Neural cell (in vitro differentiated cells): ENCODE data around the gene POLL. TPM values are rescaled to one million over a fixed set of nuclear protein-coding genes. Genes with fewer than 3 reads are reported as not detected.

Experiments
- H2AFZ ChIP-seq: fragments of 200-600, 300-800 bp; sonication (generic), shearing (Covaris generic); 2 replicates; pipeline ENCODE4 v1.6.0; 2014; ENCODE audit warnings: low read depth, mild to moderate bottlenecking, antibody characterized with exemption, low read length, moderate library complexity
- H3F3A ChIP-seq: fragments of 200-600 bp; shearing (Covaris generic); 2 replicates; pipeline ENCODE4 v1.6.1; 2016; ENCODE audit warnings: mild to moderate bottlenecking, moderate library complexity, mixed read lengths, antibody characterized with exemption, low read length; ENCODE audit not compliant: insufficient read depth, poor library complexity, severe bottlenecking
- H3K27ac ChIP-seq: fragments of 200-600, 300-800 bp; sonication (generic), shearing (Covaris generic); 2 replicates; pipeline ENCODE4 v1.5.1; 2014; ENCODE audit warnings: mild to moderate bottlenecking, low read length, moderate library complexity
- H3K27me3 ChIP-seq: fragments of 300-800, 200-600 bp; sonication (generic), shearing (Covaris generic); 2 replicates; pipeline ENCODE4 v1.6.0; 2014; ENCODE audit warnings: mild to moderate bottlenecking, low read depth, low read length, moderate library complexity; ENCODE audit not compliant: insufficient read depth
- H3K36me3 ChIP-seq: fragments of 300-800, 200-600 bp; sonication (generic), shearing (Covaris generic); 2 replicates; pipeline ENCODE4 v1.5.1; 2014; ENCODE audit warnings: mild to moderate bottlenecking, antibody characterized with exemption, low read length, moderate library complexity; ENCODE audit not compliant: insufficient read depth
- H3K4me2 ChIP-seq: fragments of 300-800, 200-600 bp; sonication (generic), shearing (Covaris generic); 2 replicates; pipeline ENCODE4 v1.6.0; 2014; ENCODE audit warnings: mild to moderate bottlenecking, low read length
- H3K4me3 ChIP-seq: fragments of 300-800, 200-600 bp; sonication (generic), shearing (Covaris generic); 2 replicates; pipeline ENCODE4 v1.5.1; 2014; ENCODE audit warnings: mild to moderate bottlenecking, low read length, moderate library complexity
- H3K79me2 ChIP-seq: fragments of 200-600 bp; shearing (Covaris generic); replicated peaks from 2 replicates; pipeline ENCODE4 v1.6.0; 2014; ENCODE audit warnings: mild to moderate bottlenecking, low read length, moderate library complexity; ENCODE audit not compliant: insufficient read depth
- H3K9ac ChIP-seq: fragments of 300-800, 200-600 bp; sonication (generic), shearing (Covaris generic); 2 replicates; pipeline ENCODE4 v1.6.1; 2016; ENCODE audit warnings: mild to moderate bottlenecking, low read length, mixed read lengths
- H3K9me2 ChIP-seq: fragments of 200-600 bp; shearing (Covaris generic); 2 replicates; pipeline ENCODE4 v1.6.1; 2016; ENCODE audit warnings: mild to moderate bottlenecking, low read length, mixed read lengths; ENCODE audit not compliant: insufficient read depth
- H3K9me3 ChIP-seq: fragments of 200-600, 300-800 bp; sonication (generic), shearing (Covaris generic); 2 replicates; pipeline ENCODE4 v1.6.1; 2016; ENCODE audit warnings: mild to moderate bottlenecking, mixed run types, low read length, moderate library complexity, mixed read lengths
- H4K20me1 ChIP-seq: fragments of 200-600 bp; shearing (Covaris generic); 2 replicates; pipeline ENCODE4 v1.6.1; 2016; ENCODE audit warnings: mild to moderate bottlenecking, mixed run types; ENCODE audit not compliant: insufficient read depth
- CTCF ChIP-seq: fragments of 450-650 bp; IDR thresholded peaks from 2 replicates; pipeline ENCODE4 v1.5.1; 2014; ENCODE audit warnings: antibody characterized with exemption, mild to moderate bottlenecking, moderate library complexity; ENCODE audit not compliant: poor library complexity, severe bottlenecking
- EP300 ChIP-seq: fragments of 450-650 bp; conservative IDR thresholded peaks from 2 replicates; pipeline ENCODE4 v1.6.1; 2014; ENCODE audit warnings: antibody characterized with exemption, mild to moderate bottlenecking, moderate library complexity; ENCODE audit not compliant: poor library complexity, severe bottlenecking
- EZH2 ChIP-seq: fragments of 200-600, 300-800 bp; shearing (Covaris generic), sonication (generic); IDR thresholded peaks from 2 replicates; pipeline ENCODE4 v1.6.1; 2014; ENCODE audit warnings: antibody characterized with exemption, low read length, borderline replicate concordance, mild to moderate bottlenecking; ENCODE audit not compliant: insufficient read depth, poor library complexity, severe bottlenecking
- MXI1 ChIP-seq: fragments of 450-650 bp; conservative IDR thresholded peaks from 2 replicates; pipeline ENCODE4 v1.6.1; 2014; ENCODE audit warnings: antibody characterized with exemption, mild to moderate bottlenecking; ENCODE audit not compliant: poor library complexity, severe bottlenecking
- POLR2AphosphoS5 ChIP-seq: IDR thresholded peaks from 2 replicates; pipeline ENCODE4 v1.6.1; 2012
- RAD21 ChIP-seq: fragments of 450-650 bp; conservative IDR thresholded peaks from 2 replicates; pipeline ENCODE4 v1.6.1; 2014; ENCODE audit warnings: antibody characterized with exemption, mild to moderate bottlenecking, moderate library complexity
- SMC3 ChIP-seq: fragments of 450-650 bp; conservative IDR thresholded peaks from 2 replicates; pipeline ENCODE4 v1.6.1; 2014; ENCODE audit warnings: antibody characterized with exemption, mild to moderate bottlenecking, moderate library complexity; ENCODE audit not compliant: poor library complexity
- TAF1 ChIP-seq: IDR thresholded peaks from 2 replicates; pipeline ENCODE4 v1.6.1; 2012; ENCODE audit warnings: low read depth
- polyA plus RNA-seq: library from polyadenylated mRNA; depleted of rRNA; stranded (reverse); fragments of >200 nt; gene quantifications from 2 replicates; pipeline ENCODE4 v1.2.3, GENCODE V29; 2014
- TF ChIP-seq, protein P1 (sequence below): IDR thresholded peaks from 2 replicates; pipeline ENCODE4 v1.6.1; 2012; ENCODE audit warnings: borderline replicate concordance

POLL gene
- polyA plus RNA-seq, 1 donor from 2014 or later = 23.0 TPM

DNA sequence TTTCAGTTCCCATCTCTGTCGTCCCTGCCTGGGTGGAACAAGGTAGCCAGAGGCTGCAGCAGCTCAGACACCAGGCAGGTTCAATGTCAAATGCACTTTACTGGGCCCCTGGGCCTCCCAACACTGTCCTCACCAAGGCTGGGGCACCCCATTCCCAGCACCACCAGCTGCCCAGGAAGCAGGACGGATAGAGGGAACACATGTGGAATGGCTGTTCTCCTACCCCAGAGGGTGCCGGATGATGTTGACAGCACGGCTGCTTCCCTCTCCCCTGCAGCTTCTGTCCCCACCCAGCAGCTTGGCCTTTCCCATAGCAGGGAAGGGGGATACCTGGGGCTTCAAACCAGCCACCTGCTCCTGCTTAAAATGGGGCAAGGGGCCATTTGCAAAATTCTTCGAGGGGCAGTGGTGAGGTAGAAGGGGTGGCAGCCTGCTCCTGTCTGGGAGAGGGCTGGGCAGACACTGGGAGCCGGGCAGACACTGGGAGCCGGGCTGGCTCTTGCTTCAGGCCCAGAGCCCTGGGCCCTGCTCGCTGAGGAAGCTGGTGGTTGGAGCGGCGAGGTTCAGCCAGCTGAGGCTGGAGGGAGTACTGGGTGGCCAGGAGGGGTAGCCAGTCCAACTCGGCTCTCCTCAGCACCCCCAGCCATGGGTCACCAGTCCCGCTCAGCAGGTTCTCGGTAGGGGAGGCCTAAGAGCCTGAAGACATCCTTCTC is 9.1 kb downstream of the POLL start:
- Histone ChIP-seq H3K36me3 (no peaks in the 10 kb centered on the region), H3K27ac (no peak overlapping the region), H3K9me3 (no peaks in the 10 kb centered on the region), H4K20me1 (no peaks in the 10 kb centered on the region), H3K4me3 (no peak overlapping the region), H3K27me3 (no peaks in the 10 kb centered on the region), H2AFZ (no peak overlapping the region), H3K9me2 (no peaks in the 10 kb centered on the region), H3K9ac (no peak overlapping the region), H3K79me2 (no peaks in the 10 kb centered on the region), H3F3A (no peaks in the 10 kb centered on the region), H3K4me2 (no peak overlapping the region)
- TF ChIP-seq RAD21 (no peak), MXI1 (no peak), POLR2AphosphoS5 (no peak), EP300 (no peak), TAF1 (no peak), CTCF (no peak), SMC3 (no peak), EZH2 (no peak)
- TF ChIP-seq, protein P1, sequence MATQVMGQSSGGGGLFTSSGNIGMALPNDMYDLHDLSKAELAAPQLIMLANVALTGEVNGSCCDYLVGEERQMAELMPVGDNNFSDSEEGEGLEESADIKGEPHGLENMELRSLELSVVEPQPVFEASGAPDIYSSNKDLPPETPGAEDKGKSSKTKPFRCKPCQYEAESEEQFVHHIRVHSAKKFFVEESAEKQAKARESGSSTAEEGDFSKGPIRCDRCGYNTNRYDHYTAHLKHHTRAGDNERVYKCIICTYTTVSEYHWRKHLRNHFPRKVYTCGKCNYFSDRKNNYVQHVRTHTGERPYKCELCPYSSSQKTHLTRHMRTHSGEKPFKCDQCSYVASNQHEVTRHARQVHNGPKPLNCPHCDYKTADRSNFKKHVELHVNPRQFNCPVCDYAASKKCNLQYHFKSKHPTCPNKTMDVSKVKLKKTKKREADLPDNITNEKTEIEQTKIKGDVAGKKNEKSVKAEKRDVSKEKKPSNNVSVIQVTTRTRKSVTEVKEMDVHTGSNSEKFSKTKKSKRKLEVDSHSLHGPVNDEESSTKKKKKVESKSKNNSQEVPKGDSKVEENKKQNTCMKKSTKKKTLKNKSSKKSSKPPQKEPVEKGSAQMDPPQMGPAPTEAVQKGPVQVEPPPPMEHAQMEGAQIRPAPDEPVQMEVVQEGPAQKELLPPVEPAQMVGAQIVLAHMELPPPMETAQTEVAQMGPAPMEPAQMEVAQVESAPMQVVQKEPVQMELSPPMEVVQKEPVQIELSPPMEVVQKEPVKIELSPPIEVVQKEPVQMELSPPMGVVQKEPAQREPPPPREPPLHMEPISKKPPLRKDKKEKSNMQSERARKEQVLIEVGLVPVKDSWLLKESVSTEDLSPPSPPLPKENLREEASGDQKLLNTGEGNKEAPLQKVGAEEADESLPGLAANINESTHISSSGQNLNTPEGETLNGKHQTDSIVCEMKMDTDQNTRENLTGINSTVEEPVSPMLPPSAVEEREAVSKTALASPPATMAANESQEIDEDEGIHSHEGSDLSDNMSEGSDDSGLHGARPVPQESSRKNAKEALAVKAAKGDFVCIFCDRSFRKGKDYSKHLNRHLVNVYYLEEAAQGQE = no peak

- no peak overlapping the region for H3K4me3 ChIP-seq
- no peaks in the 10 kb centered on the region for H3K36me3 ChIP-seq
- H3F3A ChIP-seq = no peaks in the 10 kb centered on the region
- no peak overlapping the region for H2AFZ ChIP-seq
- no peaks in the 10 kb centered on the region for H4K20me1 ChIP-seq
- no peak overlapping the region for H3K9ac ChIP-seq
- TF ChIP-seq EP300 (no peak), CTCF (no peak), RAD21 (no peak), TAF1 (no peak), POLR2AphosphoS5 (no peak), SMC3 (no peak), MXI1 (no peak)
- TF ChIP-seq, protein P1 = no peak
- H3K27ac ChIP-seq = no peak overlapping the region
- no peaks in the 10 kb centered on the region for H3K9me2 ChIP-seq
- H3K9me3 ChIP-seq = no peaks in the 10 kb centered on the region
- no peak overlapping the region for H3K4me2 ChIP-seq
- no peaks in the 10 kb centered on the region for H3K79me2 ChIP-seq
- H3K27me3 ChIP-seq = no peaks in the 10 kb centered on the region
These were observed 9.9 kb downstream of the POLL start for GRCh38 chr10:101578192-101578591.
